ENCODE results near the gene CFAP74.

CFAP74 gene, protein sequence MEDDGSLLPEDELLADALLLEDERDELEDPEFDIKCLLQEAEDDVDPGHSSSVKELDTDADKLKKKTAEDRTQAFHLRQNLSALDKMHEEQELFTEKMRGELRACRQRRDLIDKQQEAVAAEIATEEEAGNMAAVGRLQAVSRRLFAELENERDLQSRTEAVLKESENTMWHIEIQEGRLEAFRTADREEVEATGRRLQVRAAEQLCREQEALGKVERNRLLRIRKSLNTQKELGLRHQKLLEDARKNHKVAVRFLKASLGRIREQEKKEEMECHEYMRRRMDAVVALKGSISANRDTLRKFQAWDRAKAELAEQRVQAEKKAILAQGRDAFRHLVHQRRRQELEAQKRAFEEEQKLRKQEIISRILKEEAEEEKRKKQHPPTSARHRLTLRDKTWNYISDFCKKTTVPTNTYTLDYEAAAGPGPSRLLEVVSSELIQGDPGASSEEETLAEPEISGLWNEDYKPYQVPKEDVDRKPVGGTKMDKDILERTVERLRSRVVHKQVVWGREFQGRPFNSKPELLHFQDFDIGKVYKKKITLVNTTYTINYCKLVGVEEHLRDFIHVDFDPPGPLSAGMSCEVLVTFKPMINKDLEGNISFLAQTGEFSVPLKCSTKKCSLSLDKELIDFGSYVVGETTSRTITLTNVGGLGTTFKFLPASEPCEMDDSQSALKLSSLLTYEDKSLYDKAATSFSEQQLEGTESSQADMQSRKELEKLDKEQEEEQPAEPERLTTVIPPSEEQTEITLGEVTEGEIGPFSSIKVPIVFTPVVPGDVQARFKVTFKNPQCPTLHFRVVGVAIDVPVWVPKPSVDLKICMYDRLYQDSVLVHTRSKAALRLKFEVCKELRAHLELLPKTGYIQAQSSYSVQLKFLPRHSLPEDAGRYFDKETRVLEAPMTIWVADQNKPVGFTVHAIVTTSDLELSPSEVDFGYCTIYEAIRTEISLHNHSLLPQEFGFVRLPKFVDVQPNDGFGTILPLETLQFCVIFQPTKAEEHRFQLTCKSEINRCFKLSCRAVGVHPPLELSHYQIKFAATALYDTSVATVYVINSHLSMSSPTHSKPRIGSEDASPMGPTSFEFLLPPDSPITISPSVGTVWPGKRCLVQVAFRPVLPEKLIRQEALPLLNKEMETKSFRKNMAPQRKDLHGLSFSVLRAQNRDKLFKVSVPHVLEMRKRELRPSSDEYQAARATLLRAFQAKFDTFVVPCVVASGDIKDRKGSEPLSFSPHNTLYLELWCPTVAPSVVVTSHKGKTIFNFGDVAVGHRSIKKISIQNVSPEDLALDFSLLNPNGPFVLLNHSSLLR (N-terminal part only)
- 0 to 8.6 (median 0) reads per million in 17 experiments for total RNA-seq

DNA sequence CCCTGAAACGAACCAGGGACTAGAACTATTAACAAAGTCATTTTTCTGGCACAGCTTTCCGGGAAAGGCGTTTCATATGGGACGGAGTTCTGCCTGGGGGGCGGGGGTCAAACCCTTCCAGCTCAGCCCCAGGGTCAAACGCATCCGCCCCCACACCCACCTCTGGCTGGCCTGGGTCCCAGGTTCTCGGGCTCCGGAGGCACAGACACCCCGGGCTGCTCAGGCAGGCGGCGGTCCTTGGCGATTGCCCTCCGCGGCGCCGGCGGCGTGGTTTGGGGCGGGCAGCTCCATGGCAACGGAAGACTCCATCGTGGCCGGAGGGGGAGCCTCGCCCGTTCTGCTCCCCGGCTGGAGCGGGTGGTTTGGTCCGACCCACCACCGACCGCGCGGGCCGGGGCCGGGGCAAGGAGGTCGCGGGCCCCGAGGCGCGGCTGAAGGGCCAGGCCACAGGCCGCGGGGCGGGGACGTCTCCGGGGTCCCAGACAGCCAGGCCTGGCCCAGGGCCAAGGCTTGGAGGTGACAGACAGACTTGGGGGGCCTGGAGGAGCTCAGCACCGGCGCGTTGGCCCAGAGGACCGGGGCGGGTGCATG, at the start of gene CFAP74:
TSS of gene CFAP74 (minus strand) at position 246 of the 591 bp plus-strand sequence. CDS start 12,830 bp downstream, outside the sequence.
- peak; percentile 6 to 42 (median 14) for DNase-seq

DNA sequence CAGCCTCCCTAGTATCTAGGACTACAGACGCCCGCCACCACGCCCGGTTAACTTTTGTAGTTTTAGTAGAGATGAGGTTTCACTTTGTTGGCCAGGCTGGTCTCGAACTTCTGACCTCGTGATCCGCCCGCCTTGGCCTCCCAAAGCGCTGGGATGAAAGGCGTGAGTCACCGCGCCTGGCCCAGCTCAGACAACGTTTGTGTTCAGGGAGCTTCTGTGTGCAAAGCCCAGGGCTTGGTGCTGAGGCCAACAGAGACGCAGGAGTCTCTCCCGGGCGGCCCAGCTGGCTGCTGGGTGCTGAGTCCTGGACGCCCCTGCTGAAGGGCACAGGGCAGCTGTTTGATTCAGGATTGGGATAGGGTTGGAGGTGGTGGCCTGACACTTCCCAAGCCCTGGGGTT, 49.6 kb upstream of the CFAP74 start:
- no peak for DNase-seq

DNA sequence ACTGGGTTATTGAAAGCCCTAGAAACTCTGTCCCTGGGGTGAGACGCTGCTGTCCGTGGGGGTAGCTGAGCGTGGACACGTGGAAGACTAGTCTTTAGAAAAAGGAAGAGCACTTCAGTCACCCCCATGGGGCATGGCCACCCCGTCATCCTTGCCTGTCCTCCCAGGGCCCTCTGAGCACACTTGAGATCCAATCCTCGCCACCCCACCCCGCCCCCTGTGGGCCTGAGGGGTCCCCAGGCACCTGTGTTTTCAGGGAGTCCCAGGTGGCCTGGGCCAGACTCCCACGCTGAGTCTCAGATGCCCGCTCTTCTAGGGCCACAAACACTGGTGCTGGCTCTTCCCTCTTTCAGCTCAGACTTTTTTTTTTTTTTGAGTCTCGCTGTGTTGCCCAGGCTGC, 49.2 kb upstream of the CFAP74 start:
- DNase-seq: no peak

DNA sequence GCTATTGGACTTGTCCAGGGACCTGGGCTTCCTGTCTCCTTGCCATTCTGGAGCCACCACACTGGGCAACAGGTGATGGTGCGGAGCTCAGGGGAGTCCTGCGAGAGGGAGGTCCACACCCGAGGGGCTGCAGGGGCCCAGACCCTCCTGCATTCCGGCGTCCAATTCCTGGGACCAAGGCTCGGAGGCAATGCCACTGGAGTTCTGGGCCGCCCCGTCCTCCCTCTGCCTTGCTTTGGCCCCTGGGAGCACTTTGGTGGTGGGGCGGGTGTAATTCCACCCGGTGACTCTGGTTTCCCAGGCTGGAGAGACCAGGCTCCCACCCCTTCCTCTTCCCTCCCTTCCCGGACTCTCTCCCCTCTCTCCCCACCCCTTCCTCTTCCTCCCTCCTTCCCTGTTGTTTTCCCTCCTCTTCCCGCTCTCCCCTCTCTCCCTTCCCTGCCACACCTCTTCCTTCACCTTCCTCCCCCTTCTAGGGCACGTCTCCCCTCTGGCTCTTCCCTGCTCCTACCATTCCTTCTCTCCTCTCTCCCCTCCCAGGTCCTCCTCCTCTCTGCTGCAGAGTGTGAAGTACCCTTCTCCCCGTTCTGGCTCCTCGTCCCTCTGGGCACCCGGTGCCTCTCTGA, 48.6 kb upstream of the CFAP74 start:
- no peak for DNase-seq

DNA sequence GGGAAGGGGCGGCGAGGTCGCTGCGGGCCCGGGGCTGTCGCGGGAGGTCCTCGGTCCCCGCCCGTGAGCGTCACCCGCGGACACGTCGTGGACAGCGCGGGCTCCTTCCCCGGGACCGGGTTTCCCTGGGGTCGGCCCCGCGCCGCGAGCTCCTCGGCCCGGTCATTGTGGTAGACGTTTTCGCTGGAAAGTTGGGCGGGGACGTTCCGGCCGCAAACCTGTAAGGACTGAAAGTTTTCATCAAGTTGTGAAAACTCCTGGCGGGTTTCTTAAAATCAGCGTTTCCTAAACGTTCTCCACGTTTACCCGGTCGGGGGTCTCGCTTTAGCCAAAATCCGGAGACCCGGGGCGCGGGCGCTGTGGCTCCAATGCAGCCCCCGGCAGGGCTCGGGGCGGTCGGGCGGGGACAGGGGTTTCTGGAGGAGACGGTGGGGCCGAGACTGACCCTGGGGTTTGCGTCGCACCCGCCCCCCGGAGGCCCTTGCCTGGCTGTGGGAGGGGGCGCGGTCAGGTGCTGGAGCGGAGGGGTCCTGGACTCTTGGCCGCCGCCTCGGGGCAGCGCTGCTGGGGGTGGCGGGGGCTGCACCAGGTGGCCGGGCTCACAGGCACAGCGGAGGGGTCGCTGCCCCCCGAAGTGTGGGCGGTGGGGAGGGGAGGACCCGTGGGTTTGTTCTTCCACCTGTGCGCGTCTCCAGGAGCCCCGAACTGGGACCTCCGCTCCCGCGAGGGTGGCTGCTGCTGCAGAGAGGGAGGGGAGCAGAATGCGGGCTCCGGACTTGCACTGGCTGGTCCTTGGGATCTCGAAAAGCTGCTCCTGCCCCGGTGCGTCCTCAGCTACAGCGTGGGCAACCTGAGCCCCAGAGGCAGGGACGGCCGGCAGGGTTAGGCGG, 47.5 kb upstream of the CFAP74 start:
- DNase-seq: peak in 1 of 4 experiments; percentile 9

DNA sequence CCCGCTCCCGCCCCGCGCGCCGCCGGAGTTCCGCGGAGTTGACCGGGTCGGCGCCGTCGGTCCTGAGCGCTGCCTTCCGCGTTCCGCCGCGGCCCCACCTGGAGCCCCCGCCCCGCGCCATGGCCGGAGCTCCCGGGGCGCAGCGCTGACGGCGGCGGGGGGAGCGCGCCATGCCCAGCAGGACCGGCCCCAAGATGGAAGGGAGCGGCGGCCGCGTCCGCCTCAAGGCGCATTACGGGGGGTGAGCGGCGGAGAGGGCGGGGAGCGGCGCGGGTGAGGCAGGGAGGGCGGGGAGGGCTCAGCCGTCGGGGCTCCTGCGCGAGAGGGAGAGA, 46.8 kb upstream of the CFAP74 start:
- DNase-seq: no peak

DNA sequence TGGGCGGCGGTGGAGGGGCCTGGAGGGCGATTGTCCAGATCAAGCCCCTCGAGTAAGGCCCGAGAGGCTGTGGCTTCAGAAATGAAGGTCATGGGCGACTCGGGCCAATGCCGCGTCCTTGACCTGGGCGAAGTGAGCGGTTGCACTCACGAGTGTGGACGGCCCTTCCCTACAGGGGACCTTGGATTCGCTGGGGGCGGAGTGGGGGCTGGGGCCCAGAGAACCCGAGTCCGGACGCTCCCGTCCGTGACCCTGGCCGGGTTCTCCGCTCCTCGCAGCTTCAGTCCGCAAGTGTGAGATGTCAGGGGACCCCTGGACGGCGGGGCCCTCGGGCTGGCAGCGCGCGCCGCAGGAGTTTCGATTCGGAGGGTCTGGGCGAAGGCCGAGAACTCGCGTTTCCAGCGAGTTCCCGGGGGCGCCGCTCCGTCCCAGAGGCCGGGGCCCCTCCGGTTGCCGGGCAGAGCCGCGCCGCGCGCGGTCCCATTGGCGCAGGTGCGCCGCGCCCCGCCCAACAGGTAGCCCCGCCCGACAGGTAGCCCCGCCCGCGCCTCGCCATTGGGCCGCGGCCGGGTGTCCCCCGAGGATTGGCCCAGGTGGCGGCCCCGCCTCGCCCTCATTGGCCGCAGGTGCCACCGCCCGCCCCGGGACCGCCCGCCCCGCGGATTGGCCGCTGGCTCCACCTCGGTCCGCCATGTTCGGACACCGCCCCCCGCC, 46.3 kb upstream of the CFAP74 start, which contains the start of gene PRKCZ:
TSS of gene PRKCZ (plus strand) at position 694 of the 714 bp plus-strand sequence. CDS start 220 bp downstream, outside the sequence.
- DNase-seq: peak; percentile 19 to 74 (median 50)

DNA sequence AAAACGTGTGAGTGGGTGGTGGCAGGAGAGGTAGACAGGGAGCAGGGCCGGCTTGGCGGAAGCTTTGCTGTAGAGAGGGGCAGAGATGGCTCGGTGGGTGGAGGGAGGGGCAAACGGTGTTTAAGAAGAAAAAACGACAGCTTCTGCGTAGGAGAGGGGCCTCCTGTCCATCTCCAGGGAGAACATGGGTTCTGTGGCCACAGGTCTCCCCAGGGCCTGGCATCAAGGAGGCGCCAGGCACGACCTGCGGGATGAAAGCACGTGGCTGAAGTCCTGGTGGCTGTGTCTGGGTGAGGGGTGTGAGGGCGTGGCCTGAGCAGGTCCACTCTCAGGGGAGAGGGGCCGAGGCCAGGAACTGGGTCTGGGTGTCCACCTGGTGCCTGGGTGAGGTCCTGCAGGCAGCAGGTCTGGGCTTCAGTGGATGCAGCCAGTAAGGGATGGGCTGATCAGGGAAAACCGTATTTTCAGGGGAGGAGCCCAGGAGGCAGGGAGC, 45.7 kb upstream of the CFAP74 start:
- peak in 1 of 4 experiments; percentile 14 for DNase-seq

DNA sequence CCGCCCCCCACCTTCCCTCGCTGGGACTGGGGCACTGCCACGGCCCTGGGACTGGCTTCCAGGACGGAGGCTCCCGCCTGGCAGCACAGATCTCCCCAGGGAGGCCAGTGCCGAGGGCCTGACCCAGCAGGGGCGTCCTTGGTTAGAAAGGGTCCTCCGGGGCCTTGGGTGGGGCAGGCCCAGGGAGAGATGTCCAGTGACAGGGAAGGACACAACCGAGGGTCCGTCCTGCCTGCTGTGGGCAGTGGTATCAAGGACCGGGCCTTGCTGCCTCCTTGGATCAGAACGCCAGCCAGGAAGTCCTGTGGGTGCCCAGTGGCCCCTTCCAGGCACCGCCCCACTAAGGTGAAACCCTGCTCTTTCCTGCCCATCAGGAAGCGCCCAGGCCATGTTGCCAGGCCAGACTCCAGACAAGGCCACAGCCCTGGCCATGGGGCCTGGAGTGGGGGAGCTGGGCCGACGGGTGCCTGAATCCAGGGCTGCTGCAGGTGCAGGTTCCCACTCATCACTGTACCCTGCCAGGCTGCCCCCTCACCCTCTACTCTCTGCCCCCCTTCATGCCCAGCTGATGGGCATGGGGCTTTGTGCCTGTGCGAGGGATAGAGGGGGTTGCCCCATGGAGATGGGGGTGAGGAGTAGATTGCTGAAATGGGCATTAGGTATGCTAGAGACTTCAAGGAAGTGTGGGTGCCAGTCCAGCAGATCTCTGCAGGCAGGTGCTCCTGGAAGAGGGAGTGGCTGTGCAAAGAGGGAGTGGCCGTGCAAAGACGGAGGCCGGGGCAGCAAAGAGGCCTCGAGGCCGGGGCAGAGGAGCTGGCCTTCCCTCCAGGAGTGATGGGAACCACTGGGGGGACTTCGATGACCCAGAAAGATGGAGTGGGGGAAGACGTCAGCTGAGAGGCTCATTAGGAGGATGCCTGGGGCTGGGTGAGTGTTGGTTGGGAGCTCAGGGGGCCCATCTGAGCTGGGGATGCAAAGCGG, 44.5 kb upstream of the CFAP74 start:
- DNase-seq: no peak

DNA sequence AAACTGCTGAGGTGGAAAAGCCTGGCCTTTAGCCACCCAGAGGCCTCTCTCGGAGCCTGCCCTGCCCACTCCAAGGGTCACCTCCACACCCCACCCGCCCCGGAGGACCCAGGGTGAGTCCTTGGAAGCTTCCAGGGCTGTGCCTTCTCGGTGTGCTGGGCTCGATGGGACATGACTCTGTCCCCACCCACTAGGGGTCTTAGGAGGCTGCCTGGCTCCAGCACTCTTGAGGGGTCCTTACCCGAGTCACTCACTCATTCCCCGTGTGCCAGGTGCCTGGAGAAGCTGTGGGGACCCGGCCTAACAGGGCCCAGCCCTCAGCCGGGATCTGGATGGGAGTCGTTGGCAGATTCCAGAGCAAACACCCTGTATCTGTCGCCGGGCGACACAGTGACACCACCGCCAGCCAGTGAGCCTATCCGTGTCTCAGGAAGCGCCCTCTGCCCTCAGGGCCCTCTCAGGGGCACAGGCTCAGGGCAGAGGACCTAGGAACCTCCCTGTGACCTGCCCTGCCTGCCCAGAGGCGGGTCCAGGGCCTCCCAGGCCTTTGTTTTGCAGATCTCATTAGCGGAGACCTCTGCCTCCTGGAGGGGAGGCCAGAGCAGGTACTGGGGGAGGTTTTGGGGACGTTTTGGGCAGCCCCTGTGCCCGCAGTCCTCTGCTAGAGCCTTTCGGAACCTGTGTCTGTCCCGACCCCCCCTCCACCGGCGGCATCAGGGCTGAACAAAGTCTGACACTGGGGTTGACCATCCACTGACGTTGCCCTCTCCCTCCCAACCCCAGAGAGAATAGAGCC, 43.6 kb upstream of the CFAP74 start:
- no peak for DNase-seq

DNA sequence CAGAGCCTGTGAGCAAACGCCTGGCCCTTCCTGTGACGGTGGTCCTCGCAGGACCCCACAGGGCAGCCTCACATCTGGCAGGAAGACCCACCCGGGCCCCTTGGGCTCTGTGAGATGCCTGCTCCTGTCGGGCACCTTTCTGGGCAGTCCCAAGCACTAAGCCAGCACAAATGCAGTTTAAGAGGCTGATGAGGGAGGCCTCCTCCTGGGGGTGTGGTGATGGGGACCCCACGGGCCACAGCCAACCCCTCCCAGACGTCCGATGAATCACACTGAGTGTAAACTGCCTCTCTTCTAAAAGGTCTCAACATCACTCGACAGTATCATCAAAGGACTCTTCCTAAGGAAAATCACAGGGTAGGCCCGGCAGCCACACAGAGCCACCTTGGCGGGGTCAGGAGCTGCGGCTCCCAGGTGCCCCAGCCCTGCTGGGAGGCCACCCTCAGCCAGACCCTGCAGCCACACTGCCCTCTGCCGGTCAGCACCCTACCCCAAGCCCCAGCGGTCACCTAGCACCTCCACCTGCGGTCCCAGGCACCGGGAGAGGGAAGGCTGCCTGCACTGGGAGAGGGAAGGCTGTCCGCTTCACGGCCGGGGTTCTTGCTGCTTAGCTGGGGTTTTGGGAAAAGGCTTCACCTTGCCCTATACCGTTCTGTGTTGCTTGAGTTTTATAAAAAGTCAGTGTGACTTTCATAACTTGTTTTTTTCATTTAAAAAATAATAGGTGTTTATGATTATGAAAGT, 42.8 kb upstream of the CFAP74 start:
- peak; percentile 39 to 75 (median 55) for DNase-seq

DNA sequence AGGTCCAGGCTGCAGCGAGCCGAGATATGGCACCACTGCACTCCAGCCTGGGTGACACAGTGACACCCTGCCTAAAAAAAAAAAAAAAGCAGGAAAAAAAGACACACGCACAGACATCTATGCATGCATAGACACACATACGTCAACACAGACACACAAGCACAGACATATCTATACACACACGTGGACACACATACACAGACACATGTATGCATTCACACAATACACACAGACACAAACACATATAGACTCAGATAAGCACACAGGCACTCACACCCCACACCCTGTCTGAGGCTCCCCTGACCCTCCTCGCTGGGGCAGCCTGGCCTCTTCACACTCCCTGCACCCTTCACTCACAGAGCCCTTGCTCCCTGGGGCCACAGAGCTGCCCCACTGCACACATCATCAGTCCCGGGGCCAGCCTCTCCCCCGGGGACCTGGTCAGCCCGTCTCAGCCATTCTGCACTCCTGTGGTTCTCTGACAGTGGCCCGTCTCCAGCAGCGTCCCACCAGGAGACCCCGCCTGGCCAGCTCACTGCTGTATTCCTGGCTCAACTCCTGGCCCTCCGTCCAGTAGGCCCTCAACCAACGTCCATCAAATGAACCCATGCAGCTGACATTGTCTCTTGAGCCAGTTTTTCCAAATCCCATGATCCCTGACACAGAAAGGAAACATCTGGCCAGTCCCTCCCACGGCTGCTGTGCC, 42.0 kb upstream of the CFAP74 start:
- DNase-seq: no peak

DNA sequence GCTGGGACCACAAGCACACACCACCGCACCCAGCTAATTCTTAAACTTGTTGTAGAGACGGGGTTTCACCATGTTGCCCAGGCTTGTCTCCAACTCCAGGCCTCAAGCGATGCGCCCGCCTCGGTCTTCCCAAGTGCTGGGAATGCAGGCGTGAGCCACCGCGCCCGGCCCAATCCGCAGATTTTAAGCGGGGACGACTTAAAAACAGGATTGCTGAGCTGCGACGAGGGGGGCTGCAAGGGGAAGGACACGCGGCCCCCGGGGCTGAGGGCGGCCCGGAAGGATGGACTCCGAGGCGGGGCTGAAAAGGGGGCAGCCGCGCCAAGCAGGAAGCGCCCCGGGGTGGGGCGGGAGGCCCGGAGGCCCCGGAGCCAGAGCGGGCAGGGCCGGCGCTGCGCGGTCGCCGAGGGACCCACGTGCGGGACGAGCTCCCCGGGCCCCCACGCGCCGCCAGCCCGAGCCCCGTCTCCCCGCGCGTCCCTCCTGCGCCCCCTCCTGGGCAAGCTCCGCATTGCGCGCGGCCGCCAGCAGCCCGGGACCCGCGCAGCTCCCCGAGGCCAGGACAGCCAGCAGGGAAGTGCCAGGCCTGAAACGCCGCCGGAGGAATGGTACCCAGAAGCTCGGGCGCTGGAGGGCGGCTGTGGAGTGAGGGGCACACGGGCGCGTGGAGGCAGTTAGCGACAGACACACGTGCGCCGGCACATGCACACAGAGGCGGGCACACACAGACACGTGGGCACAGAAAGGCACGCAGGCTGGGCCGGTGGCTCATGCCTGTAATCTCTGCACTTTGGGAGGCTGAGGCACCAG, 41.1 kb upstream of the CFAP74 start:
- peak; percentile 68 to 87 (median 85) for DNase-seq

DNA sequence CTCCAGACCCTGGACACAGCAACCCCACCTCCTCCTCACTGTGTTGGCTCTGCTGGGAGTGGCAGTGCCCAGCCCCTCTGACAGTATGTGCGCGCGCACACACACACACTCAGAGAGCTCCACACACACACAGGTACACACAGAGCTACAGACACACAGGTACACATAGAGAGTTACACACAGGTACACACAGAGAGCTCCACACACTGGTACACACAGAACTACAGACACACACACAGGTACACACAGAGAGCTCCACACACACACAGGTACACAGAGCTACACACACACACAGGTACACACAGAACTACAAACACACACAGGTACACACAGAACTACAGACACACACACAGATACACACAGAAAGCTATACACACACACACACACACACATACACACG, 40.3 kb upstream of the CFAP74 start:
- DNase-seq: no peak

All from suppressor macrophage (primary cell).